Endothelial cell of umbilical vein (primary cell): ENCODE data around the gene LRRC28. TPM values are rescaled to one million over a fixed set of nuclear protein-coding genes. Genes with fewer than 3 reads are reported as not detected.

Source experiments
- BruUV-seq: library from RNA; stranded (reverse); fragments of 400-500 nt; replicated peaks from 2 replicates; lab custom pipeline; 2021; lab: Mats Ljungman, UMichigan
- CTCF ChIA-PET: fragments of 300-600, 350-600 bp; sonication (Branson Sonifier 250); formaldehyde crosslinking; loops from one replicate; lab custom pipeline; 2021; ENCODE audit warnings: antibody characterized with exemption, inconsistent platforms; lab: Charles Lee
- POLR2A ChIA-PET: fragments of 300-600, 350-600 bp; sonication (Branson Sonifier 250); formaldehyde crosslinking; loops from one replicate; lab custom pipeline; 2021; ENCODE audit warnings: antibody characterized with exemption, inconsistent platforms; lab: Charles Lee
- DNase-seq: peaks from one replicate; pipeline ENCODE4 v3.0.0-alpha.2; 2011; ENCODE audit warnings: low read depth, low spot score
- FAIRE-seq: peaks from 2 replicates; lab custom pipeline; 2011; peaks lifted over from hg19 to GRCh38; lab: Jason Lieb, UNC
- H2AFZ ChIP-seq: 2 replicates; pipeline ENCODE4 v1.6.0; 2012; ENCODE audit warnings: low read depth, low read length, control low read depth, inconsistent platforms
- H3K27ac ChIP-seq: 2 replicates; pipeline ENCODE4 v1.5.1; 2011; ENCODE audit warnings: low read depth, mild to moderate bottlenecking, control low read depth, low read length, moderate library complexity; ENCODE audit not compliant: insufficient read depth
- H3K27me3 ChIP-seq, 2 experiments: 2 replicates each; pipeline versions ENCODE4 v1.6.0 to v1.6.1; 2011; ENCODE audit warnings: low read length in 2 of 2, mixed read lengths in 1 of 2; ENCODE audit not compliant: control insufficient read depth in 2 of 2, insufficient read depth in 2 of 2
- H3K36me3 ChIP-seq, 2 experiments: 2 replicates in 1 of 2; 3 replicates in 1 of 2; pipeline ENCODE4 v1.5.1; 2011; ENCODE audit warnings: low read length in 2 of 2, mild to moderate bottlenecking in 1 of 2, moderate library complexity in 1 of 2; ENCODE audit not compliant: control insufficient read depth in 2 of 2, insufficient read depth in 2 of 2; ENCODE audit errors: extremely low read depth in 1 of 2
- H3K4me1 ChIP-seq: 3 replicates; pipeline ENCODE4 v1.5.1; 2011; ENCODE audit warnings: mild to moderate bottlenecking, low read length; ENCODE audit not compliant: control insufficient read depth, insufficient read depth; ENCODE audit errors: extremely low read depth
- H3K4me2 ChIP-seq: 2 replicates; pipeline ENCODE4 v1.6.1; 2011; ENCODE audit warnings: low read length, control low read depth, mixed read lengths; ENCODE audit not compliant: insufficient read depth
- H3K4me3 ChIP-seq, 3 experiments: fragments of 200-600 bp in 1 of 3; sonication (generic), shearing (Covaris generic) in 1 of 3; replicated peaks in 1 of 3; 2 replicates each; pipeline ENCODE4 v1.5.1; 2011 to 2016; ENCODE audit warnings: control low read depth in 3 of 3, low read length in 3 of 3, mild to moderate bottlenecking in 2 of 3, inconsistent platforms in 1 of 3, low read depth in 1 of 3, moderate library complexity in 1 of 3; ENCODE audit not compliant: insufficient read depth in 1 of 3
- H3K79me2 ChIP-seq: 2 replicates; pipeline ENCODE4 v1.6.0; 2012; ENCODE audit warnings: low read length, inconsistent platforms; ENCODE audit not compliant: control insufficient read depth, insufficient read depth
- H3K9ac ChIP-seq: replicated peaks from 2 replicates; pipeline ENCODE3; 2011; ENCODE audit warnings: low read length, control low read depth; ENCODE audit not compliant: insufficient read depth; ENCODE audit errors: extremely low read depth
- H3K9me1 ChIP-seq: replicated peaks from 3 replicates; pipeline ENCODE4 v1.6.0; 2011; ENCODE audit warnings: mild to moderate bottlenecking, low read length; ENCODE audit not compliant: control insufficient read depth, insufficient read depth; ENCODE audit errors: extremely low read depth
- H3K9me3 ChIP-seq: replicated peaks from 2 replicates; pipeline ENCODE4 v1.5.1; 2012; ENCODE audit warnings: low read length, inconsistent platforms; ENCODE audit not compliant: control insufficient read depth, insufficient read depth
- H4K20me1 ChIP-seq: replicated peaks from 2 replicates; pipeline ENCODE3; 2011; ENCODE audit warnings: mild to moderate bottlenecking, low read length; ENCODE audit not compliant: control insufficient read depth, insufficient read depth; ENCODE audit errors: extremely low read depth
- CTCF ChIP-seq, 2 donors: IDR thresholded peaks; 1 replicate in 1 of 2; 2 replicates in 1 of 2; pipeline ENCODE4 v1.5.1; 2011; ENCODE audit warnings: low read length in 2 of 2, mild to moderate bottlenecking in 2 of 2, moderate library complexity in 2 of 2, control low read depth in 1 of 2, inconsistent platforms in 1 of 2, low read depth in 1 of 2; ENCODE audit not compliant: insufficient read depth in 1 of 2; ENCODE audit errors: extremely low read depth in 1 of 2
- EZH2 ChIP-seq: IDR thresholded peaks from 2 replicates; pipeline ENCODE4 v1.6.1; 2012; ENCODE audit warnings: borderline replicate concordance, low read depth, mild to moderate bottlenecking, moderate library complexity, low read length, inconsistent platforms; ENCODE audit not compliant: severe bottlenecking
- FOS ChIP-seq: IDR thresholded peaks from 2 replicates; pipeline ENCODE4 v1.6.1; 2011; ENCODE audit warnings: mild to moderate bottlenecking, low read length, moderate library complexity, borderline replicate concordance; ENCODE audit not compliant: insufficient read depth
- GATA2 ChIP-seq: IDR thresholded peaks from 2 replicates; pipeline ENCODE4 v1.7.0; 2011; ENCODE audit warnings: low read depth, mild to moderate bottlenecking, moderate library complexity, mixed read lengths, low read length; ENCODE audit not compliant: insufficient read length, insufficient read depth
- POLR2AphosphoS5 ChIP-seq: IDR thresholded peaks from 2 replicates; pipeline ENCODE4 v1.6.1; 2012; ENCODE audit warnings: low read depth, mild to moderate bottlenecking, control low read depth, low read length, moderate library complexity; ENCODE audit not compliant: insufficient read depth
- dilution Hi-C: fragments of 300-500 bp; cut with MboI; formaldehyde crosslinking; loops from one replicate; pipeline ENCODE4 v1.15.0; 2019; ENCODE audit warnings: low sequenced_read_pairs; ENCODE audit not compliant: extremely low pct_ligation_motif_present
- intact Hi-C: fragments of 100-400 bp; cut with micrococcal nuclease; formaldehyde crosslinking; loops from one replicate; pipeline ENCODE4 v1.10.0; 2022
- polyA plus RNA-seq, 4 experiments: library from polyadenylated mRNA; depleted of rRNA in 3 of 4; stranded (reverse) in 3 of 4; unstranded in 1 of 4; fragments of >200 nt; gene quantifications; 2 replicates each; pipeline versions ENCODE4 v1.2.1 to v1.2.3, GENCODE V29; 2011 to 2012; ENCODE audit warnings: missing spikeins in 1 of 4
- total RNA-seq: library from RNA; stranded (reverse); gene quantifications from 2 replicates; pipeline ENCODE4 v1.2.3, GENCODE V29; 2021
- TF ChIP-seq, protein P1 (sequence below): IDR thresholded peaks from 2 replicates; pipeline ENCODE4 v1.6.1; 2011; ENCODE audit not compliant: insufficient read depth, insufficient read length

The LRRC28 gene
- total and polyA plus RNA-seq, 2 donors (not counting 3 experiments of a cell fraction or from before 2014, with no cell fraction given) = 19.6 to 26.7 TPM

DNA sequence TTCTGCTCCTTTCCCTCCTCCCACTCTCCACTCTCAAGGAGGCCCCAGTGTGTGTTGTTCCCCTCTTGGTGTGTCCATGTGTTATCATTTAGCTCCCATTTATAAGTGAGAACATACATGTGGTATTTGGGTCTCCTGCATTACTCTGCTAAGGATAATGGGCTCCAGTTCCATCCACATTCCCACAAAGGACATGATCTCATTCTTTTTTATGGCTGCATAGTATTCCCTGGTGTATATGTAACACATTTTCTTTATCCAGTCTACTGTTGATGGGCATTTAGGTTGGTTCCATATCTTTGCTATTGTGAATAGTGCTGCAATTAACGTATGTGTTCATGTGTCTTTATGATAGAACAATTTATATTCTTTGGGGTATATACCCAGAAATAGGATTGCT lies 170.5 kb downstream of the LRRC28 start:
- Histone ChIP-seq H3K27me3 (no peaks in the 10 kb centered on the region), H3K4me3 (no peak overlapping the region), H4K20me1 (no peaks in the 10 kb centered on the region), H3K4me1 (peaks cover 19% of the 10 kb centered on the region), H3K9me3 (no peaks in the 10 kb centered on the region), H2AFZ (no peak overlapping the region), H3K9me1 (no peaks in the 10 kb centered on the region), H3K36me3 (no peaks in the 10 kb centered on the region), H3K27ac (no peak overlapping the region), H3K9ac (no peak overlapping the region), H3K79me2 (no peaks in the 10 kb centered on the region), H3K4me2 (no peak overlapping the region)
- BruUV-seq = no TSS peak
- ChIA-PET CTCF (no interaction called here), POLR2A (no interaction called here)
- DNase-seq = no peak
- TF ChIP-seq FOS = no peak
- no peak for TF ChIP-seq EZH2
- intact Hi-C loops = no loop called here
- FAIRE-seq = no peak
- dilution Hi-C loops = no loop called here

- Histone ChIP-seq H4K20me1 (no peaks in the 10 kb centered on the region), H3K4me1 (peaks cover 19% of the 10 kb centered on the region), H3K9me1 (no peaks in the 10 kb centered on the region), H3K27ac (no peak overlapping the region), H3K79me2 (no peaks in the 10 kb centered on the region), H3K27me3 (no peaks in the 10 kb centered on the region), H2AFZ (no peak overlapping the region), H3K9ac (no peak overlapping the region), H3K36me3 (no peaks in the 10 kb centered on the region), H3K9me3 (no peaks in the 10 kb centered on the region), H3K4me2 (no peak overlapping the region), H3K4me3 (no peak overlapping the region)
- DNase-seq = no peak
- ChIA-PET CTCF (interaction anchor here (1.1 to 1.8 kb wide), 3 partner anchors 8 to 280 kb away, joined by 3 to 8 read pairs (median 3); no protein-coding TSS in a partner anchor), POLR2A (interaction anchor here (0.6 kb wide), 1 partner anchor 310 kb away, joined by 5 read pairs; the partner anchor contains the start of gene LYSMD4)
- intact Hi-C loops = loop anchor here (2.0 kb wide), 1 partner anchor 281 kb away; no protein-coding TSS in a partner anchor
- dilution Hi-C loops = no loop called here
- FAIRE-seq = no peak
- TF ChIP-seq EZH2 (no peak), FOS (no peak), GATA2 (no peak), CTCF (IDR thresholded peaks at IDR 0.05; ENCODE audit: extremely low read depth in 1 of 2, insufficient read depth in 1 of 2, low read depth in 1 of 2, low read length in 2 of 2) (no peak), POLR2AphosphoS5 (no peak)
- TF ChIP-seq, protein P1, sequence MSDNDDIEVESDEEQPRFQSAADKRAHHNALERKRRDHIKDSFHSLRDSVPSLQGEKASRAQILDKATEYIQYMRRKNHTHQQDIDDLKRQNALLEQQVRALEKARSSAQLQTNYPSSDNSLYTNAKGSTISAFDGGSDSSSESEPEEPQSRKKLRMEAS = no peak
- no TSS peak for BruUV-seq
Measured at GRCh38 chr15:99423186-99424130, 172.2 kb downstream of the LRRC28 start.
